Mesodermal cell (in vitro differentiated cells): ENCODE measurements around the gene CAMK1D.

Experiments used
- H3K27ac ChIP-seq: 2 replicates; pipeline ENCODE4 v1.7.0; 2013; ENCODE audit warnings: mild to moderate bottlenecking, low read depth, low read length, moderate library complexity; ENCODE audit not compliant: severe bottlenecking
- H3K36me3 ChIP-seq: 2 replicates; pipeline ENCODE4 v1.7.1; 2013; ENCODE audit warnings: mild to moderate bottlenecking, low read length, moderate library complexity; ENCODE audit not compliant: control insufficient read depth, insufficient read depth
- H3K4me1 ChIP-seq: one replicate; pipeline ENCODE4 v1.7.1; 2013; ENCODE audit warnings: mild to moderate bottlenecking, low read length; ENCODE audit not compliant: insufficient read depth, control insufficient read depth, poor library complexity, severe bottlenecking
- H3K4me3 ChIP-seq: 2 replicates; pipeline ENCODE4 v1.7.0; 2013; ENCODE audit warnings: low read length, control low read depth, mild to moderate bottlenecking; ENCODE audit not compliant: insufficient read depth, poor library complexity, severe bottlenecking; ENCODE audit errors: extremely low read depth
- H3K9me3 ChIP-seq: 2 replicates; pipeline ENCODE4 v1.7.1; 2013; ENCODE audit warnings: mild to moderate bottlenecking, low read length, moderate library complexity; ENCODE audit not compliant: control insufficient read depth
- WGBS, 2 experiments: methylation state at CpG; one replicate each; pipeline ENCODE4 v1.1.5; 2013; ENCODE audit warnings: missing lambda C conversion rate in 2 of 2; ENCODE audit not compliant: insufficient coverage in 2 of 2; 5-methylcytosine and 5-hydroxymethylcytosine counted together

Gene CAMK1D

DNA sequence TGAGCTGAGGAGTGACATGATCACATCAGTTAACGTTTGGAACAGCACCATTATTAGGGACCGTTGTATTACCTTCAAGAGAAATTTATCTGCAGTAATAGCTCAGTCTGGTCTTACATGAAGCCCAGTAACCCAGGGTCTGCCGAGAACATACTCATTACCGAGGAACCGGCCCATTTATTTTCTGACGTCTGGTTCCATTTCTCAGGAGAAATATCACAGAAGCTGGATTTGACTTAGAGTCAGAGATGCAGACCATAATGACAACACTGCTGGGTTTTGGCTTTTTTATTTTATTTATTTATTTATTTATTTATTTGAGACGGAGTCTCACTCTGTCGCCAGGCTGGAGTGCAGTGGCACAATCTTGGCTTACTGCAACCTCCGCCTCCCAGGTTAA is 489.0 kb downstream of the CAMK1D start:
- Histone ChIP-seq H3K9me3 (no peaks in the 10 kb centered on the region), H3K4me1 (no peaks in the 10 kb centered on the region)
- WGBS, 2 experiments = 55 to 79% methylated on average over 6 to 7 of the region's 9 CpGs

DNA sequence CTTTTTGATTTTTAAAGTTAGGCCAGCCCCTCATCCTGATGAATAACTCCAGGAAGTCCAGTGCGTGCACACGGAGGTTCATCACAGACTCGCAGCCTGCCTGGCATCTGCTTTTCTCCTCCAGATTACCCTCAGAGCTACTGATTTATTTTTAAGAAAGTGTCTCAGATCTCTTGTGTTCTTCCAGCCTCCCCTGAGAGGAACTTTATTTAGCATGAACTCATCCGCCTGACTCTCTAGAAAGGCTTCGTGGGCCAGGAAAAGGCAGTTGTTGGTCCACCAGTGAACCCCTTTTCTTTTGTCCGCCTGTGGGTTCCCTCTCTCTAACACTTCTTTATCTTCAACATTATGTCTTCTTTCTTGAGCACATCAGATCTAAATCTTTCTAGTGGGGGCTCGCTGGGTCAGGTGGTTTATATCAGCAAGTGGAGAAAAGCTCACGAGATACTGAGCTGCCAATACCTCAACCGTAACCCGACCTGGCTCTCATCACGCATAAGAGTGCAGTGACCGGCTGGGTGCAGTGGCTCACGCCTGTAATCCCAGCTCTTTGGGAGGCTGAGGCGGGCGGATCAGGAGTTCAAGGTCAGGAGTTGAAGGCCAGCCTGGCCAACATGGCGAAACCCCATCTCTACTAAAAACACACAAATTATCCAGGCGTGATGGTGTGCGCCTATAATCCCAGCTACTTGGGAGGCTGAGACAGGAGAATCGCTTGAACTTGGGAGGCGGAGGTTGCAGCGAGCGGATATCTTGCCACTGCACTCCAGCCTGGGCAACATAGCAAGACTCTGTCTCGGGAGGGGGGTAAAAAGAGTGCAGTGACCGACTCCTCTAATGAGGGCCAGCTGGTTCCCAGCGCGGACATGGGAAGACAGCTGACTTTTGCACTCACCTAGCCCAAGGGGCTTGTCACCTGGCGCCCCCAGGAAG is 489.9 kb downstream of the CAMK1D start:
- no peaks in the 10 kb centered on the region for H3K36me3 ChIP-seq
- peaks cover 3% of the 10 kb centered on the region for H3K4me1 ChIP-seq
- no peaks in the 10 kb centered on the region for H3K9me3 ChIP-seq
- 81 to 82% methylated on average over 21 to 25 of the region's 27 CpGs for WGBS, 2 experiments
- no peak overlapping the region for H3K27ac ChIP-seq
- no peak overlapping the region for H3K4me3 ChIP-seq

More for the DNA sequence above, 489.0 kb downstream of the CAMK1D start:
- Histone ChIP-seq H3K36me3 (no peaks in the 10 kb centered on the region), H3K4me3 (no peak overlapping the region), H3K27ac (no peak overlapping the region)

DNA sequence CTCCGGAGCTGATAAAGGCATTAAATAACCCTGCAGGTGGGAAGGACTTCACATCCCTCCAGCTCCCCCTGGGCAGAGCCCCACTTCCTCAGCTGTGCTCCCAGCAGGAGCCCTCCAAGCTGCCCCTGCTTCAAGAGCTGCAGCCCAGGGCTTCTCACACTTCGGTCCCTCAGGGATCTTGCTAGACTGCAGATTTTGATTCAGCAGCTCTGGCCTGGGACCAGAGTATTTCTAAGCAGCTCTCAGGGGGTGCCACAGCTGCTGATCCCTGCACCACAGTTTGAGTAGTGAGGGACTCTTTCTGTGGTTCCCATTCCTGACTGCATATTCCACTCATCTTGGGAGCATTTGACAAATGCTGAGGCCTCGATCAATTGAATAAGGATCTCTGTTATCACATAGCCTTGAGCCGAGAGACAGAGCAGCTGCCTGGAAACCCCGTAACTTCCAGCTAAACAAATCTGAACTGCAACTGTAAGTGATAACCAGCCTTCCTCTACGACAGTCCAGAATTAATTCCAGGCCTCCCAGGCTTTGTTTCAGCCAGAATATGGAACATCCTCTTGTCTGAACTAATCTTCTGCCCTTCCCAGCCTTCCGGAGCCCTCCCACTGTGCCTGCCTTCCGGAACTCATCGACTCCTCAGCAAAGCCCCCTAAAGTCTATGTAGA is 490.7 kb downstream of the CAMK1D start:
- 75 to 77% methylated on average over 6 to 8 of the region's 9 CpGs for WGBS, 2 experiments
- H3K4me3 ChIP-seq = no peak overlapping the region
- H3K27ac ChIP-seq = peak overlapping the region; percentile 41
- no peaks in the 10 kb centered on the region for H3K36me3 ChIP-seq
- H3K9me3 ChIP-seq = no peaks in the 10 kb centered on the region
- H3K4me1 ChIP-seq = peaks cover 11% of the 10 kb centered on the region

DNA sequence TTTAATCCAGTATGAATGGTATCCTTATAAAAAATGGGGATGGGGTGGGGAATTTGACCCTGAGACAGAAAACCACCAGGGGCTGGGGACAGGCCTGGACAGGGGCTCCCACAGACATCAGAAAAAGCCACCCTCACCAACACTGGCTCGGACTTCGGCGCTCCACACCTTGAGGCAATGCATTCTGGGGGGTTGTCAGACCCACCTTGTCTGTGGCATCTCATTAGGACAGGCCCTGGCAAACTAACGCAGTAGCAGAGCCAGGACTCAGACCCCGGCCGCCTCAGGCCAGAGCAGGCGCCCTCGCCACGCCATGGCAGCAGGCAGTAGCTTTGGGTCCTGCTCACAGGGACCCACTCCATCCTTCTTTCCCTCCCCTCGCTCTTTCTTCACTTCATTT is 492.1 kb downstream of the CAMK1D start:
- WGBS, 2 experiments = 98 to 99% methylated on average over 7 to 10 of the region's 10 CpGs
- H3K4me3 ChIP-seq = no peak overlapping the region

DNA sequence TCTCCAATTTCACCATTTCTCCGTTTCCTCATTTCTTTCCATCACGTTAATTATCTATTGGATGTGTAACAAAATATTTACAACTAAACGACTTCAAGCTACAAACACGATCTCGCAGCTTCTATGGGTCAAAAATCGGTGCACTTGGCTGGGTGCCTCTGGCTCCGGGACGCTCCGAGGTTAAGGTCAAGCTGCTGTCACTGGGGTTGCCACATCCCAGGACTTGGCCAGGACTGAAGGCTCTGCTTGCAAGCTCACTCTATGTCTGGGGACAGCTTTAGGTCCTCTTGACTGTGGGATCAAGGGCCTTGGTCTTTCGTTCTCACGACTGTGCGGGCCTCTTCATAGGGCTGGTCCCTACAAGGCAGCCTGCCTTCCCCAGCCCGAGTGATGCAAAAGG is 492.5 kb downstream of the CAMK1D start:
- no peaks in the 10 kb centered on the region for H3K9me3 ChIP-seq
- peaks cover 18% of the 10 kb centered on the region for H3K4me1 ChIP-seq
- no peak overlapping the region for H3K27ac ChIP-seq
- 97 to 99% methylated on average over 6 to 7 of the region's 13 CpGs for WGBS, 2 experiments
- no peaks in the 10 kb centered on the region for H3K36me3 ChIP-seq
- no peak overlapping the region for H3K4me3 ChIP-seq

More for the DNA sequence above, 492.1 kb downstream of the CAMK1D start:
- Histone ChIP-seq H3K27ac (no peak overlapping the region), H3K9me3 (no peaks in the 10 kb centered on the region), H3K36me3 (no peaks in the 10 kb centered on the region), H3K4me1 (peaks cover 18% of the 10 kb centered on the region)

DNA sequence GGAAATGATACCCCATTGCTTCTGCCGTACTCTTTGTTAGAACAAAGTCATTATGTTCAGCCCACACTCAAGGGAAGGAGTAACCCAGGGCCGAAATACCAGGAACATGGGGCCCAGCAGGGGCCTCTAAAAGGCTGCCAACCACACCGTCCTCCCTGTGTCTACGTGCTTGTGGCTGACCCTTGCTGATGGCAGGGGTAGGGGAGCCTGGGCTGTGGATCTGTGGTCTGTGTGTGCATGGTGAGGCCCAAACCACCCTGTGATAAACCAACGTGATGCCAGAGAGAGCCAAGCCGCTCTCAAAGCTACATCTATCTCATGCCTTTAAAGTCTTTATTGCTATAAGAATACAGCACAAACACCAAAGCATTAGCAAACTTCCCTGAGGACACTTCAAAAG is 493.0 kb downstream of the CAMK1D start:
- Histone ChIP-seq H3K36me3 (no peaks in the 10 kb centered on the region), H3K4me3 (no peak overlapping the region)
- WGBS, 2 experiments = 80 to 81% methylated on average over 4 to 5 of the region's 6 CpGs

DNA sequence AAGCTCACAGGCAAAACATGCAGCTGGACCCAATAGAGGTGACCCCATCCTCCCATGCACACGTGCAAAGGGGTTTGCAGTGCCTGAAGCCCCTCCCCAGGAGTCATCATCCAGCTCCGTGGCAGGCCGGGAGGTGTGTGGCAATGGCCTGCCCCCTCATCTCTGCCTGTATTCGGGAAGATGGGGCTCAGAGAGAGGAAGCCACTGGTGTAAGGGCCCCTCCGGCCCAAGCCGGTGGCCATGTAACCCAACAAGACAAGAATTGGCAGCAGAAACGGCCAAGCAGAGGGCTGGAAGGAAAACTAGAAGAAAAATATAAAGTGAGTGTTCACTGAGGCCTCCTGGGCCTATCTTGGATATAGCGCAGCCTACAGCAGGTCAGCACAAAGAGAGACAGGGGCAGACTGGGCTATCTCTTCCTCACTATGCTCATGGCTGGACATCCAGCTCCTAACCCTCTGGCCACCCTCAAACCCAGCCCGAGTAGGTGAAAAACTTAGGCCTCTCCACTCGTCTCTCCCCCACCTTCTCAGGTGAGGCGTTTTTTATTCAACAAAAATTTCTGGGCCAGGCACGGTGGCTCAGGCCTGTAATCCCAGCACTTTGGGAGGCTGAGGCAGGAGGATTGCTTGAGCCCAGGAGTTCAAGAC is 494.1 kb downstream of the CAMK1D start:
- 91 to 96% methylated on average over 10 to 12 of the region's 12 CpGs for WGBS, 2 experiments
- Histone ChIP-seq H3K4me1 (peaks cover 18% of the 10 kb centered on the region), H3K9me3 (no peaks in the 10 kb centered on the region), H3K36me3 (no peaks in the 10 kb centered on the region), H3K27ac (no peak overlapping the region), H3K4me3 (no peak overlapping the region)

More for the DNA sequence above, 493.0 kb downstream of the CAMK1D start:
- Histone ChIP-seq H3K9me3 (no peaks in the 10 kb centered on the region), H3K4me1 (peaks cover 18% of the 10 kb centered on the region), H3K27ac (no peak overlapping the region)

DNA sequence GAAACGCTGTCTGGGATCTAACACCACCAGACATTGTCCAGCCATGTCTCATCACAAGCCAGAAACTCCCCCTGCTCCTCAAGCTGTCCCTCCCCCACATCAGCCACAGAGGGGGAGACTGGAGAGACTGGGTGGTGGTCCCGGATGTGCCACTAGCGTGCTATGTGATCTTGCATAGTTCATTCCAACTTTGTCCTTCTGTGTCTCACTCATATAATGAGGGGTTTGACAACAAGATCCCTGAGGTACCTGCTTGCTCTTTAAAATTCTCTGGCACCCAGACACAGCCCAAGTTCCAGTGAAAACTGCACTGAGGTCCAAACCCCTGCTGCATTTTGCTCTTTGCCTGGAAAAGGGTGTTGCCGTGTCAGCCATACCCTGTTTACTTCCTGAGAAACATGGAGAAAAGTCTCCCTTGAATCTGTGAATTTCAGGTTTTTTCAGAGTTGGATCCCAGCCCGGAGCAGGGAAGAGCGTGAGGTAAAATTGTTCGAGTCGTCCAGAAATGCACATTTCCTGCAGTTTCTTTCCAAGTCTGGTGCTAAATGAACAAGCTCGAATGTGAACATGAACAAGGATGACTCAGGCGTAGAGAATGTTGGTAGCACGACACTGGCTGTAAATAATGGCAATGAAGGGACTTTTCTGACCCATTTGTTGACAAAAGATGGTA is 495.6 kb downstream of the CAMK1D start:
- WGBS, 2 experiments = 72 to 80% methylated on average over 9 to 10 of the region's 11 CpGs
- H3K4me3 ChIP-seq = peak overlapping the region; percentile 6
- no peaks in the 10 kb centered on the region for H3K9me3 ChIP-seq
- peaks cover 27% of the 10 kb centered on the region for H3K4me1 ChIP-seq
- peak overlapping the region; percentile 97 for H3K27ac ChIP-seq
- H3K36me3 ChIP-seq = no peaks in the 10 kb centered on the region

DNA sequence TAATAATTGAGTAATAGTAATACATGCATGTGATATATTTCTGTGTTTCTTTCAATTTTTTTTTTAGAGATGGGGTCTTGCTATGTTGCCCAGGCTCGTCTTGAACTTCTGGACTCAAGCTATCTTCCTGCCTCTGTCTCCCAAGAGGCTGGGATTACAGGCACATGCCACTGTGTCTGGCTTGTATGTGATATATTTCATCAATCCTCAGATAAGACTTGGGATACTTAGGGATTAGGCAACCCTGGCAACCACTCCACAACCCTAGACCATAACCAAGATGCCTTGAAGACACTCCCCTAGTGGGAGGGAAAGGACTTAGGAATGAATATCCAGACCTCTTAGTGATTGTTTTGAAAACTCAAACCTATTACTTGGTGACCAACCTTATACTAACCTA is 497.4 kb downstream of the CAMK1D start:
- no peaks in the 10 kb centered on the region for H3K36me3 ChIP-seq
- H3K27ac ChIP-seq = no peak overlapping the region
- WGBS, 2 experiments = 0% methylated on average over 1 of the region's 1 CpG; no CpG with 5 or more reads in 1 of the 2 experiments
- H3K4me3 ChIP-seq = no peak overlapping the region
- peaks cover 29% of the 10 kb centered on the region for H3K4me1 ChIP-seq
- H3K9me3 ChIP-seq = no peaks in the 10 kb centered on the region

DNA sequence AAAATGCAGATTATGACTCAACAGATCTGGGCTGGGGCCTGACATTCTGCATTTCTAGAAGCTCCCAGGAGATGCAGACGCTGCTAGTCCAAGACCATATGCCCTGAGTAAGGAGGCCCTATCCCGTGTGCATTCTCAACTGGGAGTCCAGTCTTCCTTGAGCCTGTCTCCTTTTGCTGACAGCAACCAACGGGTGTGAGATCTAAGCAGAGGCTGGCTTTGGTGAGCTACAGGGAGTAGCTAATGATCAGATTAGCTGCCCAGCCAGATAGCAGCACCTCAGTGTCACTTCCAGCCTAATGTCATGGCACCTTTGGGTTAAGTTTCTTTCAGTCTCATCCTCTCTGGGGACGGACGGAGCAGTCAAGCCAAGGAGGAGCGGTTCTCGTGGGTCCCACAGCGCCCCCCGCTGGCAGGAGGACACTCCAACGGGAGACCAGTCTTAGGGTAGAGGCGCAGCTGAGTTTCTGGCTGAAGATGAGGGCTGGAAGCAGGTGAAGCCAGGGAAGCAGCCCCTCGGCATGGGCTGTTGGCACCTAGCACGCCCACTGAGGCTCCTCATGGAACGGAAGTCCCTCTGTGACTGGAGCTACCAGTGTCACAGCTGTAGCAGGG is 498.1 kb downstream of the CAMK1D start:
- Histone ChIP-seq H3K4me3 (no peak overlapping the region), H3K9me3 (no peaks in the 10 kb centered on the region), H3K4me1 (peaks cover 29% of the 10 kb centered on the region), H3K27ac (peak overlapping the region; percentile 16), H3K36me3 (no peaks in the 10 kb centered on the region)
- 73 to 77% methylated on average over 14 of the region's 14 CpGs for WGBS, 2 experiments
